BJ (cell line): Measurements from ENCODE around the gene IFI6. TPM values are rescaled to one million over a fixed set of nuclear protein-coding genes. Genes with fewer than 3 reads are reported as not detected.

Experiments used
- CTCF ChIA-PET: fragments of 350-600 bp; formaldehyde crosslinking; extraction: SDS; loops from one replicate; lab custom pipeline; 2021; ENCODE audit warnings: antibody characterized with exemption, inconsistent platforms; lab: Yijun Ruan, JAX
- POLR2A ChIA-PET: fragments of 300-600 bp; sonication (Branson Sonifier 250); formaldehyde crosslinking; extraction: SDS; loops from one replicate; lab custom pipeline; 2021; ENCODE audit warnings: antibody characterized with exemption; lab: Charles Lee
- DNase-seq: peaks from one replicate; pipeline ENCODE4 v3.0.0-alpha.2; 2011; ENCODE audit warnings: low read depth
- H3K27me3 ChIP-seq: 2 replicates; pipeline ENCODE4 v1.6.0; 2011; ENCODE audit warnings: low read length; ENCODE audit not compliant: control insufficient read depth, insufficient read depth
- H3K36me3 ChIP-seq: 2 replicates; pipeline ENCODE4 v1.5.1; 2011; ENCODE audit warnings: low read length; ENCODE audit not compliant: control insufficient read depth, insufficient read depth
- H3K4me3 ChIP-seq: 2 replicates; pipeline ENCODE4 v1.5.1; 2011; ENCODE audit warnings: low read depth, mild to moderate bottlenecking, control low read depth, low read length
- polyA plus RNA-seq: library from polyadenylated mRNA; depleted of rRNA; stranded (reverse); fragments of >200 nt; gene quantifications from 2 replicates; pipeline ENCODE4 v1.2.3, GENCODE V29; 2011
- TF ChIP-seq, protein P1 (sequence below): IDR thresholded peaks from 2 replicates; pipeline ENCODE4 v1.5.1; 2011; ENCODE audit warnings: low read depth, mild to moderate bottlenecking, control low read depth, inconsistent platforms, low read length, moderate library complexity; ENCODE audit not compliant: insufficient read depth

IFI6 gene
- polyA plus RNA-seq, 1 experiment, result 68.0 TPM

DNA sequence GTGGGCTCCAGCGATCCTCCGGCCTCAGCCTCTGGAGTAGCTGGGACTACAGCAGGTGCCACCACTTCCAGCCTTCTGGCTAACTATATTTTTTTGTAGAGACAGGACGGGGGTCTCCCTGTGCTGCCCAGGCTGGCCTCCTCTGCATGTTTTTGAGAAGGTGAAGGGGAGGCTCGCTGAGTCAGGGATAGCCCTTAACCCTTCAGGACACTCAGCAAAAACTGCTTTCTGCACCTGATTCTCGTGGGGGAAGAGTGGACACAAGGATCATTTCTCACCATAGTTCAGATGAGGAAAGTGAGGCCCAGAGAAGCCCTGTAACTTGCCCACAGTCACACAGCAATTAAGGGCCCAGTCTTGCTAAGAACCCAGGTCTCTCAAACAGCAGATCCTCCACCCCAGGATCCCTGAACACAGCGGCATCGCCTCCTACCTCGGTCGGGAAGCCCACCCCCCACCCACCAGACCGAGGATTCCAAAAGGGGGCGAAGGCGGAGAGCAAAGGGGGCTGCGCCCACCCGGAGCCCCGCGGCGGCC is 38.3 kb downstream of the IFI6 start:
- Histone ChIP-seq H3K27me3 (peaks cover 4% of the 10 kb centered on the region; the same call in 1 of the 2 replicates), H3K4me3 (peak overlapping the region; percentile 33), H3K36me3 (no peaks in the 10 kb centered on the region)
- no peak for DNase-seq
- ChIA-PET CTCF (interaction anchor here (1.2 to 1.8 kb wide), 2 partner anchors 10 to 36 kb away, joined by 3 to 6 read pairs; no protein-coding TSS in a partner anchor), POLR2A (no interaction called here)
- TF ChIP-seq, protein P1, sequence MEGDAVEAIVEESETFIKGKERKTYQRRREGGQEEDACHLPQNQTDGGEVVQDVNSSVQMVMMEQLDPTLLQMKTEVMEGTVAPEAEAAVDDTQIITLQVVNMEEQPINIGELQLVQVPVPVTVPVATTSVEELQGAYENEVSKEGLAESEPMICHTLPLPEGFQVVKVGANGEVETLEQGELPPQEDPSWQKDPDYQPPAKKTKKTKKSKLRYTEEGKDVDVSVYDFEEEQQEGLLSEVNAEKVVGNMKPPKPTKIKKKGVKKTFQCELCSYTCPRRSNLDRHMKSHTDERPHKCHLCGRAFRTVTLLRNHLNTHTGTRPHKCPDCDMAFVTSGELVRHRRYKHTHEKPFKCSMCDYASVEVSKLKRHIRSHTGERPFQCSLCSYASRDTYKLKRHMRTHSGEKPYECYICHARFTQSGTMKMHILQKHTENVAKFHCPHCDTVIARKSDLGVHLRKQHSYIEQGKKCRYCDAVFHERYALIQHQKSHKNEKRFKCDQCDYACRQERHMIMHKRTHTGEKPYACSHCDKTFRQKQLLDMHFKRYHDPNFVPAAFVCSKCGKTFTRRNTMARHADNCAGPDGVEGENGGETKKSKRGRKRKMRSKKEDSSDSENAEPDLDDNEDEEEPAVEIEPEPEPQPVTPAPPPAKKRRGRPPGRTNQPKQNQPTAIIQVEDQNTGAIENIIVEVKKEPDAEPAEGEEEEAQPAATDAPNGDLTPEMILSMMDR, result no peak

DNA sequence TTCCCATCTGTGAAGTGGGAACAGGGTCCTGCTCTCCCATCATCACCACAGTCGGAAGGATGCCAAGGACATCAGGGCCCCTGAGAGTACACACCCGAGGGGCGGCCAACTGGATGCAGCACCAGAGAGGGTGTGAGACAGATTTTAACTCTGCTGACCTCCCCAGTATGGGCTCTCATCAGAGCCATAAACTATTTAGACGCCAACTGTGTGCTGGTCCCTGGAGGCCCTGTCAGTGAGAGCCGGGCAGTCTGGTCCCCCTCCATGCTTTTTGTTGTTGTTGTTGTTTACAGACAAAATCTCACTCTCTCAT is 38.7 kb downstream of the IFI6 start:
- Histone ChIP-seq H3K4me3 (no peak overlapping the region), H3K27me3 (peaks cover 4% of the 10 kb centered on the region; the same call in 1 of the 2 replicates), H3K36me3 (no peaks in the 10 kb centered on the region)
- CTCF ChIA-PET, result interaction anchor here (1.0 to 1.8 kb wide), 3 partner anchors 9 to 37 kb away, joined by 3 to 6 read pairs (median 4); no protein-coding TSS in a partner anchor
- no peak for DNase-seq
- TF ChIP-seq, protein P1, result no peak
- POLR2A ChIA-PET, result no interaction called here

DNA sequence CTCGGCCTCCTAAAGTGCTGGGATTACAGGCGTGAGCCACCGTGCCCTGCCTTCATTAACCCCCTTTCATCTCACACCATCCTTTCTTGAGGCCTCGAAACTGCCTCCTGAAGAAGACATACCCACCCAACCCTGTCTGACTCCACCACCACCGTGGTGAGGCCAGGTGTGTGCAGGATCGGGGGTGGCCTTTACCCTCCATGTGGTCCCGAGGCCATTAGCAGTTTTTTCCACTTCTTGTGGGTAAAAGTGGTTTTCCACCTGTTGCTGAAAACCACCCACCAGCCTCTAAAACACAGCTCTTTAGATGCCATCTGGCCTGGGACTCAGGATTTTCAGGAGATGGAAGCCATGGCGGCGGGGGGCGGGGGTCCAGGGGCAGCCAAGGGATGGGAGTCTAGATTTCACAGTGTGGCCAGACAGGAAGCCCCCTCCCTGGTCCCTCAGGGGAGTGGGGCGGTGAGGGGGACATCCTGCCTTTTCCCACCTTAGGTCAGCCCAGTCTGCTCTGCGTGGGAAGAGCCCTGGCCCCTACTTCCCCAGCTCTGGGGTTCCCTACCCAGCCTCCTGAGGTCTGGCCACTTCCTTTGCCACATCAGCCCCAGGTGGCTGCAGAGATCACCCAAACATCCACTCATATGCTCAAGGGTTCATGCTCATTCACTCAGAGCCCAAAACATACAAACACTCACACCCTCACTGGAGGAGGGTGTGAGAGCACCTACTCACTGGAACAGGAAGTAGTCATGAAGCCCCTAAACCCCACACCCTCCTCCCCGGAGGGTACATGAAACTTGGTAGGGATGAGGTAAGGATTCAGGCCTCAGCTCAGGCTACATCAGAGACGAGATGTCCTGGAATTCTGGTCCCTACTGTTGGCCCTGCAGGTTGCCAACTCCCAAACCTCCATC is 39.4 kb downstream of the IFI6 start:
- no peak for DNase-seq
- ChIA-PET POLR2A (no interaction called here), CTCF (interaction anchor here (0.7 to 1.8 kb wide), 3 partner anchors 12 to 37 kb away, joined by 4 to 6 read pairs (median 5); no protein-coding TSS in a partner anchor)
- TF ChIP-seq, protein P1, result no peak
- Histone ChIP-seq H3K4me3 (no peak overlapping the region), H3K36me3 (no peaks in the 10 kb centered on the region), H3K27me3 (peaks cover 4% of the 10 kb centered on the region; the same call in 1 of the 2 replicates)

DNA sequence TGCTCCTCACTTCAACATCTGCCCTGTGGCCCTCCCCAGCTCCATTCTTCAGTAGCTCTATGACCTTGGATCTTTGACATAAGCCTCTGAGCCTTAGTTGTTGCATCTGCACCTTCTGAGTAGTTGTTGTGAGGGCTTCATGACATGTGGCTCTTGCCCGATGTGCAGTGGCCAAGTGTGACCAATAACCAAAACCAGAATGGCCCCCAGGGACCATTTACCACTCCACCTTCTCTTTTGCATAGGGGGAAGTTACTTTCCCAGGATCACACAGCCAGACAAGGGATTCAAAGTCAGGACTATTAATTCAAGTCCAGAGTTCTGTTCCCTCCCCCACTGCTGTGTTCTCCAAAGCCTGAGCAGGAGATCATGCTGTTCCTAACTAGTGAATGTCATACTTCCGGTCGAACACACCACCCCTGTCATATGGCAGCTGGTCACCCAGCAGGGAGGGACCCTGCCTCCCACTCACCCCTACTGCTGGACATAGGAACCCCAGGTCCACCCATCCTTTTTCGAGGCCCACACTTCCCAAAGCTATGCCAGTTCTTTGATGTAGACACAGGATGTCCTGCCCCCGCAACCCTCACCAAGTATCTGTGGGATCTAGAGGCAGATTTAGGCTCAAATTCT is 41.0 kb downstream of the IFI6 start:
- TF ChIP-seq, protein P1, result no peak
- ChIA-PET POLR2A (no interaction called here), CTCF (interaction anchor here (1.1 to 4.3 kb wide), 6 partner anchors 14 to 38 kb away, joined by 3 to 15 read pairs (median 5); no protein-coding TSS in a partner anchor)
- no peaks in the 10 kb centered on the region for H3K36me3 ChIP-seq
- no peak overlapping the region for H3K4me3 ChIP-seq
- peaks cover 4% of the 10 kb centered on the region; the same call in 1 of the 2 replicates for H3K27me3 ChIP-seq
- DNase-seq, result no peak
